Ovary (tissue), 9 donors: ENCODE results near the gene UBXN7. TPM values are rescaled to one million over a fixed set of nuclear protein-coding genes. Genes with fewer than 3 reads are reported as not detected.

ENCODE experiments used
- DNase-seq, 5 donors: peaks; one replicate each; pipeline ENCODE4 v3.0.0-alpha.2; 2019 to 2020
- H3K27ac ChIP-seq, 2 donors: fragments of 200-600 bp; one replicate each; pipeline versions ENCODE4 v1.5.1 to v1.8.0; 2019 to 2022
- H3K27me3 ChIP-seq: fragments of 200-600 bp; one replicate; pipeline ENCODE4 v1.8.0; 2022
- H3K36me3 ChIP-seq: fragments of 200-600 bp; sonication (generic); one replicate; pipeline ENCODE4 v1.5.1; 2019
- H3K4me1 ChIP-seq: one replicate; pipeline ENCODE4 v1.8.1; 2013; ENCODE audit warnings: mild to moderate bottlenecking, moderate library complexity; ENCODE audit not compliant: insufficient read depth
- H3K4me3 ChIP-seq: fragments of 200-600 bp; sonication (generic); one replicate; pipeline ENCODE4 v1.5.1; 2017
- H3K9me3 ChIP-seq, 2 donors: fragments of 200-600 bp in 1 of 2; sonication (generic) in 1 of 2; one replicate each; pipeline versions ENCODE4 v1.5.1 to v1.8.1; 2013 to 2019; ENCODE audit warnings: mild to moderate bottlenecking in 1 of 2, moderate library complexity in 1 of 2
- CTCF ChIP-seq, 3 donors: fragments of 450-650 bp in 2 of 3; fragments of 200-600 bp in 1 of 3; IDR thresholded peaks; one replicate each; pipeline versions ENCODE4 v1.5.1 to v1.8.0; 2016 to 2022; ENCODE audit warnings: antibody characterized with exemption in 3 of 3, mild to moderate bottlenecking in 1 of 3
- EP300 ChIP-seq: sonication (generic); formaldehyde crosslinking; IDR thresholded peaks from one replicate; pipeline ENCODE4 v1.6.1; 2017; ENCODE audit warnings: antibody characterized with exemption
- POLR2A ChIP-seq: fragments of 450-650 bp; IDR thresholded peaks from one replicate; pipeline ENCODE4 v1.6.1; 2017; ENCODE audit warnings: antibody characterized with exemption, mild to moderate bottlenecking, moderate library complexity
- WGBS, 3 donors: extraction: QIAGEN DNeasy Blood & Tissue Kit in 1 of 3; methylation state at CpG; one replicate each; pipeline versions ENCODE4 v1.1.5 to v1.1.7; 2013 to 2017; 5-methylcytosine and 5-hydroxymethylcytosine counted together
- intact Hi-C, 4 donors: fragments of 100-400 bp; cut with DNase I; formaldehyde crosslinking; loops; one replicate each; pipeline versions ENCODE4 v1.11.0 to v1.15.1; 2022 to 2023
- polyA plus RNA-seq, 2 donors: library from polyadenylated mRNA; stranded (reverse); fragments of 200-250 nt in 1 of 2; fragments of 350-450 nt in 1 of 2; fragmentation: Illumina TruSeq in 1 of 2; extraction: RNeasy Lipid Tissue Mini Kit (QIAGEN cat#74804) in 1 of 2; gene quantifications; one replicate each; pipeline ENCODE4 v1.2.3, GENCODE V29; 2013 to 2014
- total RNA-seq, 7 donors: library from RNA; depleted of rRNA in 2 of 7; stranded (reverse); fragments of >200 nt in 2 of 7; fragmentation: NEBNext Ultra II Directional in 3 of 7; extraction: Animal tissue kit (Norgen Biotek cat#: 25700) in 3 of 7; gene quantifications; one replicate each; pipeline versions ENCODE4 v1.1.0 to v1.2.4, GENCODE V29; 2016 to 2023
- donor health status: DM: no; HTN: no; CAD: no; lungs with moderate emphysema.
- donor health status: DM: no; HTN: no; CAD: no.
- donor health status: Bipolar disorder and iron deficiency.
- donor health status: DM: yes; HTN: yes; CAD: no.
- donor health status: DM: no; HTN: no; CAD: no.
- donor health status: DM: yes; HTN: yes; CAD: no.

The UBXN7 gene
- total and polyA plus RNA-seq, 9 donors: 13.0 to 71.4 (median 58.5) TPM

GRCh38 chr3:196327405-196327804 is 104.8 kb downstream of the UBXN7 start:
- no peaks in the 10 kb centered on the region for H3K9me3 ChIP-seq
- H3K27ac ChIP-seq: no peak overlapping the region
- 2 to 22% (median 9%) methylated on average over 6 of the region's 6 CpGs for WGBS, 3 donors
- no peaks in the 10 kb centered on the region for H3K4me1 ChIP-seq
- H3K36me3 ChIP-seq: no peaks in the 10 kb centered on the region
- H3K4me3 ChIP-seq: no peak overlapping the region
- intact Hi-C loops: no loop called here
- no peak for DNase-seq
- no peaks in the 10 kb centered on the region for H3K27me3 ChIP-seq
- TF ChIP-seq POLR2A: no peak

GRCh38 chr3:196326936-196327335 is 105.3 kb downstream of the UBXN7 start:
- WGBS, 3 donors: 80 to 86% (median 81%) methylated on average over 9 of the region's 9 CpGs
- H3K9me3 ChIP-seq: no peaks in the 10 kb centered on the region
- no peaks in the 10 kb centered on the region for H3K36me3 ChIP-seq
- H3K27me3 ChIP-seq: no peaks in the 10 kb centered on the region
- H3K4me3 ChIP-seq: no peak overlapping the region
- no peak for TF ChIP-seq EP300
- TF ChIP-seq POLR2A: no peak
- TF ChIP-seq CTCF (IDR thresholded peaks at IDR 0.05): no peak
- H3K27ac ChIP-seq: no peak overlapping the region
- no peaks in the 10 kb centered on the region for H3K4me1 ChIP-seq
- intact Hi-C loops: no loop called here
- no peak for DNase-seq

- Histone ChIP-seq H3K9me3 (no peaks in the 10 kb centered on the region), H3K4me3 (no peak overlapping the region), H3K27me3 (no peaks in the 10 kb centered on the region), H3K36me3 (no peaks in the 10 kb centered on the region), H3K4me1 (no peaks in the 10 kb centered on the region), H3K27ac (no peak overlapping the region)
- no peak for DNase-seq
- WGBS, 3 donors: 29 to 35% (median 29%) methylated on average over 11 of the region's 11 CpGs
- no peak for TF ChIP-seq CTCF (IDR thresholded peaks at IDR 0.05)
- TF ChIP-seq POLR2A: no peak
- no peak for TF ChIP-seq EP300
- intact Hi-C loops: no loop called here
Measured at GRCh38 chr3:196323691-196324090, 108.5 kb downstream of the UBXN7 start.

- Histone ChIP-seq H3K9me3 (no peaks in the 10 kb centered on the region), H3K27me3 (no peaks in the 10 kb centered on the region), H3K27ac (no peak overlapping the region), H3K36me3 (no peaks in the 10 kb centered on the region), H3K4me1 (no peaks in the 10 kb centered on the region), H3K4me3 (no peak overlapping the region)
- intact Hi-C loops: no loop called here
- DNase-seq: no peak
- TF ChIP-seq CTCF (IDR thresholded peaks at IDR 0.05) (no peak), POLR2A (no peak), EP300 (no peak)
- 90 to 97% (median 96%) methylated on average over 4 of the region's 4 CpGs for WGBS, 3 donors
Measured at GRCh38 chr3:196323016-196323415, 109.2 kb downstream of the UBXN7 start.

- intact Hi-C loops: no loop called here
- DNase-seq: no peak
- Histone ChIP-seq H3K27ac (no peak overlapping the region), H3K4me1 (no peaks in the 10 kb centered on the region), H3K9me3 (no peaks in the 10 kb centered on the region), H3K27me3 (no peaks in the 10 kb centered on the region), H3K36me3 (no peaks in the 10 kb centered on the region), H3K4me3 (no peak overlapping the region)
- TF ChIP-seq EP300: no peak
- no peak for TF ChIP-seq POLR2A
- 80 to 83% (median 82%) methylated on average over 11 of the region's 11 CpGs for WGBS, 3 donors
Measured at GRCh38 chr3:196321162-196321561, 111.1 kb downstream of the UBXN7 start.
